PFSK-1 (cell line): ENCODE data around the gene FNIP1.
A peak's percentile ranks its signal among the peaks of the same experiment; 100 is the strongest.

ENCODE experiments used
- FOXP2 ChIP-seq: optimal IDR thresholded peaks from 2 replicates; pipeline ENCODE3; 2011; ENCODE audit warnings: borderline replicate concordance, control low read depth, inconsistent platforms; ENCODE audit not compliant: insufficient read depth; ENCODE audit errors: extremely low read length, extremely low read depth
- POLR2AphosphoS5 ChIP-seq: IDR thresholded peaks from 2 replicates; pipeline ENCODE4 v1.6.1; 2012; ENCODE audit warnings: low read depth, mild to moderate bottlenecking, control low read depth, low read length, moderate library complexity
- SIN3A ChIP-seq: IDR thresholded peaks from 2 replicates; pipeline ENCODE4 v1.6.1; 2012; ENCODE audit warnings: mild to moderate bottlenecking, low read length, moderate library complexity, borderline replicate concordance; ENCODE audit not compliant: insufficient read depth
- TAF1 ChIP-seq: IDR thresholded peaks from 2 replicates; pipeline ENCODE4 v1.6.1; 2012; ENCODE audit warnings: low read length, control low read depth, borderline replicate concordance; ENCODE audit not compliant: insufficient read depth
- TF ChIP-seq, protein P1 (sequence below), 2 experiments: IDR thresholded peaks; 2 replicates each; pipeline versions ENCODE4 v1.6.1 to v1.8.0; 2011 to 2012; ENCODE audit warnings: low read depth in 2 of 2, low read length in 2 of 2, control low read depth in 1 of 2, inconsistent platforms in 1 of 2, mild to moderate bottlenecking in 1 of 2, moderate library complexity in 1 of 2; ENCODE audit not compliant: insufficient read depth in 1 of 2

The FNIP1 gene

DNA sequence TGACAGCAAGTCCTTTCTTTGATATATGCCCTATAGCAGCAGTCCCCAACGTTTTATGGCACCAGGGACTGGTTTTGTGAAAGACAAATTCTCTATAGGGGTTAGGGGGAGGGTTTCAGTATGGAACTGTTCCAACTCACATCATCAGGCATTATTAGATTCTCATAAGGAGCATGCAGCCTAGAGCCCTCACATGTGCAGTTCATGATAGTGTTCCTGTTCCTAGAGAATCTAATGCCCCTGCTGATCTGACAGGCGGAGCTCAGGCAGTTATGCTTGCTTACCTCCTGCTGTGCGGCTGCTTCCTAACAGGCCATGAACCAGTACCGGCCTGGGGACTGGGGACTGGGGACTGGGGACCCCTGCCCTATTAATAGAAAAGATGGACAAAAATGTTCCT, 159.1 kb downstream of the FNIP1 start:
- no peak for TF ChIP-seq POLR2AphosphoS5
- no peak for TF ChIP-seq FOXP2
- no peak for TF ChIP-seq SIN3A
- TF ChIP-seq, protein P1, sequence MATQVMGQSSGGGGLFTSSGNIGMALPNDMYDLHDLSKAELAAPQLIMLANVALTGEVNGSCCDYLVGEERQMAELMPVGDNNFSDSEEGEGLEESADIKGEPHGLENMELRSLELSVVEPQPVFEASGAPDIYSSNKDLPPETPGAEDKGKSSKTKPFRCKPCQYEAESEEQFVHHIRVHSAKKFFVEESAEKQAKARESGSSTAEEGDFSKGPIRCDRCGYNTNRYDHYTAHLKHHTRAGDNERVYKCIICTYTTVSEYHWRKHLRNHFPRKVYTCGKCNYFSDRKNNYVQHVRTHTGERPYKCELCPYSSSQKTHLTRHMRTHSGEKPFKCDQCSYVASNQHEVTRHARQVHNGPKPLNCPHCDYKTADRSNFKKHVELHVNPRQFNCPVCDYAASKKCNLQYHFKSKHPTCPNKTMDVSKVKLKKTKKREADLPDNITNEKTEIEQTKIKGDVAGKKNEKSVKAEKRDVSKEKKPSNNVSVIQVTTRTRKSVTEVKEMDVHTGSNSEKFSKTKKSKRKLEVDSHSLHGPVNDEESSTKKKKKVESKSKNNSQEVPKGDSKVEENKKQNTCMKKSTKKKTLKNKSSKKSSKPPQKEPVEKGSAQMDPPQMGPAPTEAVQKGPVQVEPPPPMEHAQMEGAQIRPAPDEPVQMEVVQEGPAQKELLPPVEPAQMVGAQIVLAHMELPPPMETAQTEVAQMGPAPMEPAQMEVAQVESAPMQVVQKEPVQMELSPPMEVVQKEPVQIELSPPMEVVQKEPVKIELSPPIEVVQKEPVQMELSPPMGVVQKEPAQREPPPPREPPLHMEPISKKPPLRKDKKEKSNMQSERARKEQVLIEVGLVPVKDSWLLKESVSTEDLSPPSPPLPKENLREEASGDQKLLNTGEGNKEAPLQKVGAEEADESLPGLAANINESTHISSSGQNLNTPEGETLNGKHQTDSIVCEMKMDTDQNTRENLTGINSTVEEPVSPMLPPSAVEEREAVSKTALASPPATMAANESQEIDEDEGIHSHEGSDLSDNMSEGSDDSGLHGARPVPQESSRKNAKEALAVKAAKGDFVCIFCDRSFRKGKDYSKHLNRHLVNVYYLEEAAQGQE (IDR thresholded peaks at IDR 0.05; ENCODE audit: insufficient read depth in 1 of 2, low read depth in 2 of 2, low read length in 2 of 2), result no peak
- TF ChIP-seq TAF1, result no peak

- TF ChIP-seq TAF1 (0 out of 2 replicates have a peak, but pooled peaks have one; percentile 26), POLR2AphosphoS5 (no peak), SIN3A (no peak), FOXP2 (no peak)
- TF ChIP-seq, protein P1 (IDR thresholded peaks at IDR 0.05; ENCODE audit: insufficient read depth in 1 of 2, low read depth in 2 of 2, low read length in 2 of 2), result no peak
Observed at GRCh38 chr5:131635684-131636572, 160.9 kb downstream of the FNIP1 start.

DNA sequence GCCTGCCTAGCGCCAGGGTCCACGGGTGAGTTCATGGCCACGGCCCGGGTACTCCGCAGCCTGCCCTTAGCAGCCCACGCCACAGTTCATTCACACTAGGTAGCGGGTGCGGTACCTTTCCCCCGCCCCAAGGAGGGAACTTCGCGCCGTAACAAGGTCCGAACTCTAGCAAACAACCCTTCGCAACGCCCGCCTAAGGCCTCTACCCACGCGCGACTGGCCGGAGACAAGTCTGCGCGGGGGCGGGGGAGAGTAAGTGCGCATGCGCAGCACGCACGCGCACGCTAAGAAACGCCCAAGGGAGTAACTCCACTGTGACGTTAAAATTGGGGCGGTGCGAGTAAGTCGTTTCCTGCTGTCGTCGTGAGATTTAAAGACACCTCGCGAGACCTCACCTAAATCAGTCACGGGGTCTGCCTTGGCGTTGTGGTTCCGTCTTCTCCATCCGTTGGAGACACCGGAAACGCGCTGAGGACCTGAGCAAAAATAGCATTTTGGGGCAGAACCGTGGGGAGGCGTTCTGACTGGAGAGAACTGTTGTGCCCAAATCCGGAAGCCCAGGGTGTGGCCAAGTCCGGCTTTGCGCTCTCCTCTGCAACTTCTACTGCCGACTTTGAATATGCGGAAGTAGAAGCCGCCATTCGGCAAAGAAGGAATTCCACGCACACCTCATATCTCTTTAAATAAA, 161.7 kb downstream of the FNIP1 start, which contains the start of gene RAPGEF6:
Gene RAPGEF6, minus strand, starts transcription at position 234 of the 688 bp plus-strand sequence. Its CDS starts 199 bp downstream, at position 35.
- TF ChIP-seq POLR2AphosphoS5 (peak; percentile 94), TAF1 (peak; percentile 89; the same call in 1 of the 2 replicates), FOXP2 (peak; percentile 77), SIN3A (0 out of 2 replicates have a peak, but pooled peaks have one; percentile 9)
- TF ChIP-seq, protein P1 (IDR thresholded peaks at IDR 0.05; ENCODE audit: insufficient read depth in 1 of 2, low read depth in 2 of 2, low read length in 2 of 2), result peak; percentile 21 to 49; a peak in 2 of 4 replicates

GRCh38 chr5:131634666-131634995, 162.2 kb downstream of the FNIP1 start:
- TF ChIP-seq SIN3A (no peak), FOXP2 (no peak), TAF1 (no peak; the same call in 1 of the 2 replicates), POLR2AphosphoS5 (no peak; the same call in 1 of the 2 replicates)
- TF ChIP-seq, protein P1 (IDR thresholded peaks at IDR 0.05; ENCODE audit: insufficient read depth in 1 of 2, low read depth in 2 of 2, low read length in 2 of 2), result no peak
